Activated naive CD4-positive, alpha-beta T cell treated with anti-CD3 and anti-CD28 coated beads, Interleukin-2, amount 10 ng/mL, durations not matched to agents 7 days and 5 days (primary cell): ENCODE data around the gene RPP25L.

Experiments used
- CTCF ChIA-PET: fragments of 350-600 bp; sonication (Branson Sonifier 250); formaldehyde crosslinking; loops from one replicate; lab custom pipeline; 2021; ENCODE audit warnings: antibody characterized with exemption; lab: Charles Lee
- DNase-seq: peaks from one replicate; pipeline ENCODE4 v3.0.0-alpha.2; 2020
- H3K27ac Mint-ChIP-seq: one replicate; pipeline ENCODE4 v1.8.0; 2021; ENCODE audit warnings: mild to moderate bottlenecking, moderate library complexity, mixed read lengths
- H3K27me3 Mint-ChIP-seq: one replicate; pipeline ENCODE4 v1.8.0; 2021; ENCODE audit warnings: mild to moderate bottlenecking, mixed read lengths
- H3K36me3 Mint-ChIP-seq: one replicate; pipeline ENCODE4 v1.8.0; 2021; ENCODE audit warnings: mixed read lengths
- H3K4me1 Mint-ChIP-seq: one replicate; pipeline ENCODE4 v1.8.0; 2021; ENCODE audit warnings: mixed read lengths
- H3K4me3 Mint-ChIP-seq: one replicate; pipeline ENCODE4 v1.8.0; 2021; ENCODE audit warnings: mild to moderate bottlenecking, moderate library complexity, mixed read lengths
- H3K9me3 Mint-ChIP-seq: one replicate; pipeline ENCODE4 v1.8.0; 2021; ENCODE audit warnings: mixed read lengths

RPP25L gene

DNA sequence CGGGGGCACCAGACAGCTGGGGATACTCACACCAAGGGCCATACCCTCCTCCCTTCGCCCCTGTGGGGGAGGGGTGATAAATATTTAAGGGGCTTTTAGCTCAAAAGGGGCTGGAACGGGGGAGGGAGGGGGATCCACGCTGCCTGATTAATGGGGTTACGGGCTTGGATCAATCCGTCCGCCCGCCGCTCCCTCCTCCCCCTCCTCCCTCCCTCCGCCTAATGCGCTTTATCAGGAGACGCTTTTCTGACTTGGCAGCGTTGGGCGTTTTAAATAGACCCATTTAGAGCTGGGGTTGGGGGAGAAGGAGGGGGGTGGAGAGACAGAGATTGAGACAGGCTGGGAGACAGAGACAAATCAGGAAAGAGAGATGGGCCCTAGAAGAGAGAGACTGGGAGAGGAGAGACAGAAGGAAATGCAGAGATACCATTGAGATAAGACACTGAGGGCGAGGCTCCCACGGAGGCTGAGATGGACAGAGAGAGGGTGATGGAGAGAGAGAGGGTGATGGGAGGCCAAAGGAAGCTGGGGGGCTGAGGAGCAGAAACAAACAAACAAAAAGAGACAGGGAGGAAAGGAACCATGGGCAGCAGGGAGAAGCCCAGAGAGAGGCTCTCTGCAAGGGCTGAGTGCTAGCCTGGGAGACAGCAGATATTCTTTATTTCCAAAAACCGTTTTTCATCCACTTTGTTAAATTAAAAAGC is 32.6 kb downstream of the RPP25L start:
- Mint-ChIP-seq H3K27ac (no peak overlapping the region), H3K4me1 (peaks cover 4% of the 10 kb centered on the region), H3K9me3 (no peaks in the 10 kb centered on the region), H3K36me3 (no peaks in the 10 kb centered on the region), H3K4me3 (no peak overlapping the region), H3K27me3 (peaks cover 88% of the 10 kb centered on the region)
- DNase-seq = no peak
- CTCF ChIA-PET = interaction anchor here (0.8 to 1.3 kb wide), 3 partner anchors 17 to 175 kb away, joined by 3 to 8 read pairs (median 3); no protein-coding TSS in a partner anchor

DNA sequence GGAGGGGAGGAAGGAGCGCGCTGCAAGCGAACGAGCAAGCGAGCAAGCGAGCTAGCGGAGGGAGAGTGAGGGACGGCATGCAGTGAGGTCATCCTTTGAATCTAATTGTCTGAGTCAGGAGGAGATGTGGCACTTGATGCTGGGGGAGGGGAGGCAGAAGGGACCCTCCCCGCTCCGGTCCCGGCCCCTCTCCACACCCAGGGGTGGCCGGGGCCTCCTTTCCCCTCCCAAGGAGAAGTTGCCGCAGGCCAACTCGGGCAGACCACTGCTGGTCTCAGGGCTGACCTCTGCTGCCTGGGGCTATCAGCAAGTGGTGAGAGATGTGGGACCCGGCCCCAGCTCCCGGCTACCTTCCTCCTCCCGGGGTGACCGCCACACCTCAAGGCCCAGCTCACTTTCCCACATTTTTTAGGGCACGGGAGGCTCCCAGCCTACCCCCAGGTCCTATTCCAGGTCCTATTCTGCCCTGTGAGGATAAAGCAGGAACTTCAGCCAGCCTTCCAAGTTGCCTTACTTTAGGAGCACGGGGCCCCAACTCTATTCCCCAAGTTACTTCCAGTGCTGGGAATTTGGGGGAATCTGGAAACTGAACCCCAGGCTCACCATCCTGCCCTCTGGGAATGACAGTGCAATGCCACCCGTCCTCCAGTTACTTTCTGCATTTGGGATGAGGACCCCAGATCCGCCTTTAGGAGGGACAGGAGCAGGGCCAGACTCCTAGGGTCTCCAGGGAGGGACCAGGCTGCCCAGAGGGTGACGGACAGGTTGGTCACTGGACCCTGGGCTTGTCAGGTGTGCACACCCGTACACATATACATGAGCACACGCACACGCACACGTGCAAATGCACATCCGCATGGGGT is 33.4 kb downstream of the RPP25L start:
- CTCF ChIA-PET = no interaction called here
- no peak for DNase-seq
- Mint-ChIP-seq H3K9me3 (no peaks in the 10 kb centered on the region), H3K27ac (no peak overlapping the region), H3K4me1 (peaks cover 4% of the 10 kb centered on the region), H3K27me3 (peaks cover 88% of the 10 kb centered on the region), H3K36me3 (no peaks in the 10 kb centered on the region), H3K4me3 (no peak overlapping the region)

DNA sequence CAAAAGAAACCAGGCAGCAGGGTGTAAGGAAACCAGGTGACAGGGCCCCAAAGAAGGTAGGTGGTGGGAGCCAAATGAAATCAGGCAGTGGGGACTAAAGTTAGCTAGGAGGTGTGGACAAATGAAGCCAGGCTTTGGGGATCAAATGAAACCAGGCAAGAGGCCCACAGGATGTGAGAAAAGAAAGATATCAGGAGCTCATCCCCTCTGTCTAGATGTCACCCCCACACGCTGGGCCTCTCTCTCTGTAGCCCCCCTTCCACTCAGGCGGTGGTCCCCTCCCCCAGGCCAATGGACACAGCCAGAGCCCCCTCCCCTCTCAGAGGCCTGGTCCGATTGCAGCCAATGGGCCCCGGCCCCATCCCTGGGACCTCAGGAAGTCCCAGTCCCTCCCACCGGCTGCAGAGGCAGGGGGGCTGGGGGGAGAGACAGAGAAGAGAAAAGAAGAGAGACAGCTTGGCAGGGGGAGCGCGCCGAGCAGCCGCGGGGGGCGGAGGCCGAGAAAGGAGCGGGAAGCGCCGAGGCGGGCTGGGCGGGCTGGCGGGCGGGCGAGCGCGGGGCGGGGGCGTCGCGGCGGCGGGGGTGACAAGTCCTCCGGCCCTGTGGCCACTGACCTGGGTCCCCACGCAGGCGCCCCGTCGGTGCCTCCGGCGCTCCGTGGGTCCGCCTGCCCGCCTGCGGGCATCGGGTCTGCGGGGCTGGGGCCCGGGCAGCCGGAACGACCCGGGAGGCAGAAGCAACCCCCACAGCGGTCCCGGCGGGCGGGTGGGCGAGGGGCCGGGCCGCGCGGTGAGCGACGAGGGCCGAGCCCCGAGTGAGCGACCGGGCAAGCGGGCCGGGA is 34.3 kb downstream of the RPP25L start:
- H3K27me3 Mint-ChIP-seq = peaks cover 83% of the 10 kb centered on the region
- H3K27ac Mint-ChIP-seq = no peak overlapping the region
- no peaks in the 10 kb centered on the region for H3K9me3 Mint-ChIP-seq
- H3K4me1 Mint-ChIP-seq = peaks cover 4% of the 10 kb centered on the region
- CTCF ChIA-PET = no interaction called here
- H3K36me3 Mint-ChIP-seq = no peaks in the 10 kb centered on the region
- no peak for DNase-seq
- H3K4me3 Mint-ChIP-seq = no peak overlapping the region

DNA sequence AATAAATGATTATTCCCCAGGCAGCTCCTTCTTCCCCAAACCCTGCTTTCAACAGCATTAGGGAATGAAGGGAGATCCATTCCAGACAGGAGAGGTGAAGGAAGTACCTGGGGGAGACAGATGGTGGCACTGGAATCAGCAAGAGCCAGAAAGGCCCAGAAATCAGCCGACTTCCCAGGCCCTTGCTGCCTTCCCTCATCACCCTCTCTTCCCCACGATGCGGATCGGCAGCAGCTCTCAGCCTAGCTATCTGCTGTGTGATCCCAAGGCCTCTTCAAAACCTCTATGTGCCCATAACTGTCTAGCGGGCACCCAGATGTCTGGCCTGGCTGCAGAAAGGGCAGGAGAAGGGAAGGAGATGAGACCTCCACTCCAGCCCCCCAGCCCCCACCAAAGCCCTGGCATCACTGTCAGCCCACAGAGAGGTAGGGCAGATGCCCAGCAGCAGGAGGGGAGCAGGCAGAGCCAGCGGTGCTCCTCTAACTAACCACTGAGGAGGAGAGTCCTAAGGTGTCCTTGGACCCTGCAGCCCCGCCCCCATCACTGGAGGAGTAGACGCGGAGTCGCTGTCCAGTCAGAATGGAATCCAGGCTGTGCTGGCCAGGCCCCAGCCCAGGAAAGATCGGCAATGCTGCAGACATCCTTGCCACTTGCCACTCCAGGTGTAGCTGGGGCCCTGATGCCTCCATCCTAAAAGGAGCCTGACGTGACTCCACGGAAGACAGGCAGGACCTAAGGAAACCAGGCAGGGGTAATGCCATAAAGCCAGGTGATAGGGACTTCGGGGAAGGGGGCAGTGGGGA is 35.1 kb downstream of the RPP25L start:
- H3K36me3 Mint-ChIP-seq = no peaks in the 10 kb centered on the region
- no peak for DNase-seq
- H3K4me3 Mint-ChIP-seq = no peak overlapping the region
- H3K27ac Mint-ChIP-seq = no peak overlapping the region
- no peaks in the 10 kb centered on the region for H3K9me3 Mint-ChIP-seq
- H3K4me1 Mint-ChIP-seq = peaks cover 4% of the 10 kb centered on the region
- CTCF ChIA-PET = interaction anchor here (1.0 to 1.3 kb wide), 2 partner anchors 27 to 173 kb away, joined by 3 to 5 read pairs; no protein-coding TSS in a partner anchor
- peaks cover 86% of the 10 kb centered on the region for H3K27me3 Mint-ChIP-seq

DNA sequence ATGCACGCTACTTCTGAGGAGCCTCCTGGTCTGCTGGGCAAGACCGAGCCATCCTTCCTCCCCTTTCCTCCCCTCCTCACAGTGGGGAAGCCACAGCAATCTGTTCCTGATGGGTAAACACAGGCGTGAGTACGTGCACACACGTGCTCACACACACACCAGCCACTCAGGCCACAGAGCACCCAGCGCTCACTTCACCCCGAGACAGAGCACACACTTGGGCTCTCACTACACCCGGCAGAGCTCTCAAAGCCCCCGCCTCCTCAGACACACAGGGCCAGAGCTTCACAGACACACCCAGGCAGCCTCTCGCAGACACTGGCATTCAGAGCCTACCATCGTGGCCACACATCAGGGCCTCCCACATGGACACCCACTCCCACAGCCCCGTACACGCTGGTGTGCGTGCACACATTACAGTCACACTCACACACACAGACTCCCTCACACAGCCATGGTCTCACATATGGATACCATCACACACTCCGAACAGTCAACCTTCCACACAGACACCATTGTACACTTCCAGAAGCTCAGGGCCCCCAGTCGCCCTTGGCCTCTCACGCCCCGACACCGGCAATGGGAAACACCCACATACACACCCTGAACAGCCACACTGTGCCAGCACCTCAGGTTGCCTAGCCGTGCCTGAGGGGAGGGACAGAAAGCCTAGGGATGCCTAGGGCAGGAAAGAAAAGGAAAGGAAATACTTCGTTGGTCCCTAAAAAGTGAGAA is 35.9 kb downstream of the RPP25L start:
- H3K27ac Mint-ChIP-seq = no peak overlapping the region
- peaks cover 4% of the 10 kb centered on the region for H3K4me1 Mint-ChIP-seq
- H3K4me3 Mint-ChIP-seq = no peak overlapping the region
- DNase-seq = no peak
- H3K9me3 Mint-ChIP-seq = no peaks in the 10 kb centered on the region
- CTCF ChIA-PET = interaction anchor here (1.0 to 1.3 kb wide), 2 partner anchors 28 to 172 kb away, joined by 3 to 5 read pairs; no protein-coding TSS in a partner anchor
- H3K36me3 Mint-ChIP-seq = no peaks in the 10 kb centered on the region
- peaks cover 82% of the 10 kb centered on the region for H3K27me3 Mint-ChIP-seq

DNA sequence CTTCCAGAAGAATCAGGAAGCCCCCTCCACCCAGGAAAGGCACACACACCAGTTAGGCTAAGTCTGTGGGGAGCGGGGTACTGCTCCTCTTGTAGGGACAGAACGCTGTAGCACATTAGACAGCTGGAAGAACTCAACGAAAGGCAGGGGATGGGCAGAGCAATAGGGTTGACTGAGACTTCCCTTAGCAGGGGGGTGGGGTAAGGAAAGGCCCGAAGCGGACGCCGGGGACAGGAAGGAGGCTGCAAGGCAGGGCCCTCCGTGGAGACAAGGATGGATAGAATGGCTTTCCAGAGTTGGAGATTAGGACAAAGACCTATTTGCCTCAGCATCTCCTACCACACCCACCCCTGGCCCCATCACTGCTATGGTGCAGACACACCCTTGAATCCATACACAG is 36.7 kb downstream of the RPP25L start:
- CTCF ChIA-PET = interaction anchor here (1.3 kb wide), 1 partner anchor 171 kb away, joined by 3 read pairs; no protein-coding TSS in a partner anchor
- DNase-seq = no peak
- H3K9me3 Mint-ChIP-seq = no peaks in the 10 kb centered on the region
- no peaks in the 10 kb centered on the region for H3K36me3 Mint-ChIP-seq
- peaks cover 76% of the 10 kb centered on the region for H3K27me3 Mint-ChIP-seq
- H3K4me1 Mint-ChIP-seq = peaks cover 4% of the 10 kb centered on the region
- H3K27ac Mint-ChIP-seq = no peak overlapping the region
- H3K4me3 Mint-ChIP-seq = no peak overlapping the region

DNA sequence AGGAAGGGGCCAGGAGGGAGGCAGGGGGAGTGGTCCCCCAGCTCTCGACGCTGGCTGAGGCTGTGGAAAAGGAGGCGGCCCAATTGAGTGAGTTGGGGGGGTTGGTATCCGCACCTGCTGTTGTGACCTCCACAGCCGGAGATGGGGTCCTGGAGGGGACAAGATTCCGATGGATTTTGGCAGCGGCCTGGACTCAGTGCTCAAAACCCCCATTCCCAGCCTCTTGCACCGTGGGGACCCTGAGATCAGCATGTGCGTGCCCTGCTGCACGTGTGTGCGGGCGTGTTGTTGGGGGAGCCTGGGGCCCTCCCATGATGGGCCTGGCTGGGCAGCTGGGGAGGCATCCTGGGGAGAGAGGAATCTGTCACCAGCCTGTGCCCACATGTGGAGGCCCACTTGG is 37.3 kb downstream of the RPP25L start:
- H3K4me3 Mint-ChIP-seq = no peak overlapping the region

DNA sequence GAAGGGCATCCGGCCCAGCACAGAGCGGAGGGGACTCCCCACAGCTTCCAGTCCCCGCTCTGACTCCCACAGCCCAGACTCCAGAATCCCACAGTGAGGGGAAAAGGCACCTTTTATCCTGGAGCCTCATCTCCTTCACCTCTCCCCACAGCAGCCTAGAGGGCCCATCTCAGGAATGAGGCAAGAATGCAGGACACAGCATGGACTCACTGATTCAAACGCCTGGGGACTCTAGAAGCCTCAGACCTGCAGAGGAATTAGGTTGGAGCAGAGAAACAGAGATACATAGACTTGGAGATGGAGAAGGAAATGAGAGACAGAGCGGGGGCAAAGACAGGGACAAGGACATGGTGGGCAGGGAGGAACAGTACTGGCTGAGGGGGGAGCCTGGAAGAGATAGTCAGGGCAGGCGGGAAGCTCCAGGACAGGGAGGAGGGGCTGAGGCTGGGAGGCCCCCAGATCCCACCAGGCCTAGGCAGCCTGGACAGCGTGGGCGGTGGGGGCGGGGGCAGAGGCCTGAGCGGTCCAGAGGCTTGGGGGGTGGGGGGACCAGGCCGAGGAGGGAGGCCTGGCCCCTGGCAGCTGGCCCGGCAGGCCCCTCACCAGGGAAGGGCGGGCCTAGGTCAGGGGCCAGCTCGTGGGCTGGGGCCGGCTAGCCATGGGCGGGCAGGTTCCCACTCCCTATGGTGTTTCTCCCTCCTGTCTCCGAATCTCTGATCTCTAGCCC is 38.1 kb downstream of the RPP25L start:
- Mint-ChIP-seq H3K36me3 (no peaks in the 10 kb centered on the region), H3K9me3 (no peaks in the 10 kb centered on the region), H3K4me3 (no peak overlapping the region), H3K4me1 (peaks cover 4% of the 10 kb centered on the region), H3K27me3 (peaks cover 71% of the 10 kb centered on the region), H3K27ac (no peak overlapping the region)
- CTCF ChIA-PET = no interaction called here
- no peak for DNase-seq

More for the DNA sequence above, 37.3 kb downstream of the RPP25L start:
- no peaks in the 10 kb centered on the region for H3K36me3 Mint-ChIP-seq
- H3K9me3 Mint-ChIP-seq = no peaks in the 10 kb centered on the region
- H3K4me1 Mint-ChIP-seq = peaks cover 4% of the 10 kb centered on the region
- no peak for DNase-seq
- CTCF ChIA-PET = no interaction called here
- peaks cover 75% of the 10 kb centered on the region for H3K27me3 Mint-ChIP-seq
- no peak overlapping the region for H3K27ac Mint-ChIP-seq

DNA sequence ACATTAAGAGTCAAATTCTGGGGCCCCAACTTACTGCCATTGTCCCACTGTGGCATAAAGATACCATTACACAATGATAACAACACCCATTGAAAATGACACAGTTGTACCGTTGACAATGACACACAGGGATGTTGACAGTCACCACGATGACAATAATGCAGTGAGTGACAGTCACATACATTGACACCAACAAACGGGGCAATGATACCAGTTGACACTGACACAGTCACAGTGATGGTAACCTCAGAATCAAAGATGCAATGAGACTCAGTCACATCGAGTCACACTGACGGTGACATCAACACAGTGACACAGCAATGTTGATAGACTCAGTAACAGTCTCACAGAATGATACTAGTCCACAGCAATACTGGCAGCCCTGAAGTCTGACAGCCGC is 39.3 kb downstream of the RPP25L start:
- Mint-ChIP-seq H3K4me3 (no peak overlapping the region), H3K36me3 (no peaks in the 10 kb centered on the region), H3K9me3 (no peaks in the 10 kb centered on the region), H3K4me1 (peaks cover 4% of the 10 kb centered on the region), H3K27ac (no peak overlapping the region), H3K27me3 (peaks cover 69% of the 10 kb centered on the region)
- no peak for DNase-seq
- CTCF ChIA-PET = no interaction called here

DNA sequence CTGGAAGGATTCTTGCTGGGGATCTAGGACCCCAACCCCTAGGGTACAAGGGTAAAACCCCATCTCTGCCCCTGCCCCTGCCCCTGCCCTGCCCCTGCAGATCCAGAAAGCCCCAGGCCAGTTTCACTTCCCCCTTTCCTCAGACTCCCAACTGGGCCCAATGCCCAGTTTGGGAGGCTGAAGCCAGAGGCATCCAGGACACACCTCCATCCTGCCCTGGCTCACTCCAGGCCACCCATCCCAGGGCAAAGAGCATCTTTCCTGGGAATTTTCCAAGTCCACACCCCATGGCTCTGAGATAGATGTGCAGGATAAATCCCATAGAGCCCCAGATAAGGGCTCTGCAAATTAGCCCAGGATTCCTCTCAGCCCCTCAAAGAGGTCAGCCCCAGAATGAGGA is 39.8 kb downstream of the RPP25L start:
- Mint-ChIP-seq H3K36me3 (no peaks in the 10 kb centered on the region), H3K9me3 (no peaks in the 10 kb centered on the region), H3K4me1 (no peaks in the 10 kb centered on the region), H3K27me3 (peaks cover 65% of the 10 kb centered on the region), H3K27ac (no peak overlapping the region), H3K4me3 (no peak overlapping the region)
- DNase-seq = no peak
- CTCF ChIA-PET = interaction anchor here (1.2 kb wide), 1 partner anchor 19 kb away, joined by 3 read pairs; no protein-coding TSS in a partner anchor

DNA sequence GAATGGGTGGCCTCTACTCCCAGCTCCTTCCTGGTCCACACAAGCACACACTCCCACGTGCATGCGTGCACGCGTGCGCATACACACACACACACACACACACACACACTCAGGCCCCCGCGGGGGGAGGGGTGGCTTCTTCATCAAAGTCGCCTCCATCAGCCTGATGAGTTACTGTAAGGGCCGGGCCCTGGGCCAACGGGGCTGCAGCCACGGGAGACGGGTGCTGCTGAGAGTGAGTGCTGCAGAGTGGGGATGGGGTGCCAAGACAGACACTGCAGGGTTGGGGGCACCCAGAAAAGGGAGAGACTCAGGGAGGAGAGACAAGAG is 40.5 kb downstream of the RPP25L start:
- Mint-ChIP-seq H3K4me1 (no peaks in the 10 kb centered on the region), H3K36me3 (no peaks in the 10 kb centered on the region)
- CTCF ChIA-PET = interaction anchor here (1.2 kb wide), 1 partner anchor 20 kb away, joined by 3 read pairs; no protein-coding TSS in a partner anchor

DNA sequence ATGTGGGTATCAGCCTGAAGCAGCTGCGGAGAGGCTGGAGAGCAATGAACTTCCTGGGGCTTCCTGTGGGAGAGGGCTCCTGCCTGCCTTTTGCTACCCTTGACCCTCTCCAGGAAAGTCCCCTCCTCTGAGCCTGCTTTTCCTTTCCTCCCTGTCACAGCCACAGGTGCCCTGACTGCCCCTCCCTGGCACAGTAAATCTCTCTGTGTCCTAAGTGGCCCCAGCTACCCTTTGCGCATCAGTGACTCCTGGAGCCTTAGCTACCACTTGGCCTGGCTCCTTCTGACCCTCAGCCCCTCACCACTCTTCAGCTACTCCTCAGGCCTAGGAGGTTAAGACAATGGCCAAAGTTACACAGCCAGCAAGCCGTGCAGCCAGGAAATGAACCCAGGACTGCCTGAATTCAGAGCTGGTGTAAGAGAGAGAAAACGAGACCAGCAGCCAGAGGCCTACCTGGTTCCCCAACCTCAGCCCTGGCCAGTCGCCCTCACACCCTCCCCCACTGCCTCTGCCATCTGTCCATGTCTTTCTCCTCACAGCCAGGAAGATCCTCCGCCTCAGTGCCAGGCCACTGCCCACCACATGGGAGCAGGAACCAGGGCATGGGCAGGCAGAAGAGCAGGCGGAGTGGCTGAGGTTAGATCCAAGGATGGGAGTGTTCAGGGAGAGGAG is 41.0 kb downstream of the RPP25L start:
- Mint-ChIP-seq H3K4me3 (no peak overlapping the region), H3K27me3 (peaks cover 56% of the 10 kb centered on the region), H3K27ac (no peak overlapping the region), H3K9me3 (no peaks in the 10 kb centered on the region), H3K4me1 (no peaks in the 10 kb centered on the region), H3K36me3 (no peaks in the 10 kb centered on the region)
- DNase-seq = no peak
- CTCF ChIA-PET = interaction anchor here (1.2 kb wide), 1 partner anchor 20 kb away, joined by 3 read pairs; no protein-coding TSS in a partner anchor

More for the DNA sequence above, 40.5 kb downstream of the RPP25L start:
- no peak overlapping the region for H3K27ac Mint-ChIP-seq
- no peak for DNase-seq
- no peak overlapping the region for H3K4me3 Mint-ChIP-seq
- no peaks in the 10 kb centered on the region for H3K9me3 Mint-ChIP-seq
- H3K27me3 Mint-ChIP-seq = peaks cover 61% of the 10 kb centered on the region
